ENCODE data around the gene GADD45GIP1. TPM values are rescaled to one million over a fixed set of nuclear protein-coding genes. Genes with fewer than 3 reads are reported as not detected.
A peak's percentile ranks its signal among the peaks of the same experiment; 100 is the strongest.
"Not testable (repeated sequence)": the region's sequence is repeated elsewhere in the genome, so short reads cannot be mapped to it uniquely, and the experiment has no call there.

Gene GADD45GIP1
- total RNA-seq, 2 experiments from 2014 or later = 12.1 to 12.8 TPM

DNA sequence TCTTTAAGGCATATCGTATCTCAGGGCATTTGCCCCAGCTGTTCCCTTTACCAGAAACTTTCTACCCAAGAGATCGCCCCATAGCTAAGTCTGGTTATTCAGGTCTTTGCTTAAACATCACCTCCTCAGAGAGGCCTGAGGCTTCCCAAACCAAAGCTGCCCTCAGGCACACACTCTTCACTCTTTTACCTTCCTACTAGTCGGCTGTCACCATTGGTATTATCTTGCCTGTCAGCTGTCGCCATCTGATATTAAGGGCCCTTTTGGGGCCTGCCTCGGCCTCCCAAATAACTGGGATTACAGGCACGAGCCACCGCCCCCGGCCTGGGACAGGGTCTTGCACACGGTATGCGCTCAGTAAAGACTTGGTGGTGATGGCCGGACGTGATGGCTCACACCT, 1.0 kb downstream of the GADD45GIP1 start:
- peak overlapping the region in 1 of 2 donors; percentile 62 for H3K27ac ChIP-seq (ENCODE audit: low read depth in 1 of 2, low read length in 2 of 2)
- H3K27ac Mint-ChIP-seq = peak overlapping the region; percentile 88
- ATAC-seq (ENCODE audit: poor library complexity) (no peak), DNase-seq (no peak)
- no peaks in the 10 kb centered on the region for H3K9me3 ChIP-seq (ENCODE audit: control insufficient read depth in 1 of 2, insufficient read depth in 1 of 2, low read length in 2 of 2)
- peak overlapping the region; percentile 91 for H3K4me3 ChIP-seq (ENCODE audit: low read length)
- H3K36me3 Mint-ChIP-seq (ENCODE audit: low read depth) = peaks cover 41% of the 10 kb centered on the region
- TF ChIP-seq, protein P1, sequence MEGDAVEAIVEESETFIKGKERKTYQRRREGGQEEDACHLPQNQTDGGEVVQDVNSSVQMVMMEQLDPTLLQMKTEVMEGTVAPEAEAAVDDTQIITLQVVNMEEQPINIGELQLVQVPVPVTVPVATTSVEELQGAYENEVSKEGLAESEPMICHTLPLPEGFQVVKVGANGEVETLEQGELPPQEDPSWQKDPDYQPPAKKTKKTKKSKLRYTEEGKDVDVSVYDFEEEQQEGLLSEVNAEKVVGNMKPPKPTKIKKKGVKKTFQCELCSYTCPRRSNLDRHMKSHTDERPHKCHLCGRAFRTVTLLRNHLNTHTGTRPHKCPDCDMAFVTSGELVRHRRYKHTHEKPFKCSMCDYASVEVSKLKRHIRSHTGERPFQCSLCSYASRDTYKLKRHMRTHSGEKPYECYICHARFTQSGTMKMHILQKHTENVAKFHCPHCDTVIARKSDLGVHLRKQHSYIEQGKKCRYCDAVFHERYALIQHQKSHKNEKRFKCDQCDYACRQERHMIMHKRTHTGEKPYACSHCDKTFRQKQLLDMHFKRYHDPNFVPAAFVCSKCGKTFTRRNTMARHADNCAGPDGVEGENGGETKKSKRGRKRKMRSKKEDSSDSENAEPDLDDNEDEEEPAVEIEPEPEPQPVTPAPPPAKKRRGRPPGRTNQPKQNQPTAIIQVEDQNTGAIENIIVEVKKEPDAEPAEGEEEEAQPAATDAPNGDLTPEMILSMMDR (IDR thresholded peaks at IDR 0.05) = no peak
- CTCF ChIA-PET = interaction anchor here (5.5 kb wide), 1 partner anchor 9 kb away, joined by 30 read pairs; no protein-coding TSS in a partner anchor
- peaks cover 19% of the 10 kb centered on the region for H3K4me1 Mint-ChIP-seq (ENCODE audit: low read depth)
- peaks cover 36% of the 10 kb centered on the region for H3K36me3 ChIP-seq (ENCODE audit: insufficient read depth, low read length)
- intact Hi-C loops (cut with DNase I, micrococcal nuclease) = loop anchor here in 1 of 2 experiments (2.0 kb wide), 1 partner anchor 65 kb away; the partner anchor contains the start of gene GCDH
- no peaks in the 10 kb centered on the region for H3K27me3 Mint-ChIP-seq
- H3K4me3 Mint-ChIP-seq = peak overlapping the region; percentile 84
- POLR2A ChIA-PET = interaction anchor here (1.1 to 2.4 kb wide), 4 partner anchors 9 to 65 kb away, joined by 6 to 11 read pairs (median 8); partner anchors contain the start of genes CALR, GCDH and RAD23A
- peaks cover 38% of the 10 kb centered on the region for H3K4me1 ChIP-seq (ENCODE audit: insufficient read depth, low read length)
- H3K9me3 Mint-ChIP-seq = no peaks in the 10 kb centered on the region
- no peaks in the 10 kb centered on the region for H3K27me3 ChIP-seq (ENCODE audit: control insufficient read depth in 1 of 2, insufficient read depth in 2 of 2, low read length in 2 of 2)

DNA sequence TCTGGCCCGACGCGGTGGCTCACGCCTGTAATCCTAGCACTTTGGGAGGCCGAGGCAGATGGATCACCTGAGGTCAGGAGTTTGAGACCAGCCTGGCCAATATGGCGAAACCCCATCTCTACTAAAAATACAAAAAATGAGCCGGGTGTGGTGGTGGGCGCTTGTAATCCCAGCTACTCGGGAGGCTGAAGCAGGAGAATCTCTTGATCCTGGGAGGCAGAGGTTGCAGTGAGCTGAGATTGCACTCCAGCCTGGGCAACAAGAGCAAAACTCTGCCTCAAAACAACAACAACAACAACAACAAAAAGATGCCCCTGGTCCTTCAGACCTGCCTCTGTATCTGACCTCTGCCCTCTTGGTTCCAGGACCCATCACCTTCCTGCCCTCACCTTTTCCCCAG, 1.4 kb downstream of the GADD45GIP1 start:
- POLR2A ChIA-PET = interaction anchor here (1.8 to 2.4 kb wide), 2 partner anchors 10 kb away, joined by 6 to 9 read pairs; partner anchors contain the start of gene RAD23A

DNA sequence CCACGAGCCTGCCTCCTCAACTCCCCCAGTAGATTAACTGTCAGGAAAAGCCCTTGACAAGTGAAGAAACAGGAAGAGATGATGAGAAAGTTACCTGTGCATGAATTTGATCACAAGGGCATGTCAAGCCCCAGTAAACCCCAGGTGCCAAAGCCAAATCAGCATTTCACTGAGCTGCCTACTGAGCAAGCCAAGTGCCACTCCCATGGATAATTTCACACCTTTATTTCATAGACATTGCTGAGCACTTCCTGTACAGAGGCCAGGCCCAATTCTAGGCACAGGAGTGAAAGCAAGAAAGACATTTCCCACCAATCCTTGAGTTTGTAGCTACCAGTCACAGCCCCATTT, 2.4 kb downstream of the GADD45GIP1 start:
- CTCF ChIA-PET = interaction anchor here (0.6 to 5.5 kb wide), 2 partner anchors 10 to 1804 kb away, joined by 5 to 30 read pairs; no protein-coding TSS in a partner anchor
- no peak for ATAC-seq (ENCODE audit: poor library complexity)
- Histone ChIP-seq H3K27me3 (ENCODE audit: control insufficient read depth in 1 of 2, insufficient read depth in 2 of 2, low read length in 2 of 2) (no peaks in the 10 kb centered on the region), H3K27ac (ENCODE audit: low read depth in 1 of 2, low read length in 2 of 2) (no peak overlapping the region), H3K4me1 (ENCODE audit: insufficient read depth, low read length) (peaks cover 38% of the 10 kb centered on the region), H3K36me3 (ENCODE audit: insufficient read depth, low read length) (peaks cover 45% of the 10 kb centered on the region), H3K9me3 (ENCODE audit: control insufficient read depth in 1 of 2, insufficient read depth in 1 of 2, low read length in 2 of 2) (no peaks in the 10 kb centered on the region), H3K4me3 (ENCODE audit: low read length) (no peak overlapping the region)
- H3K9me3 Mint-ChIP-seq = no peaks in the 10 kb centered on the region
- intact Hi-C loops (cut with DNase I, micrococcal nuclease) = no loop called here
- POLR2A ChIA-PET = interaction anchor here (0.9 to 2.4 kb wide), 3 partner anchors 11 to 150 kb away, joined by 4 to 9 read pairs (median 6); partner anchors contain the start of gene GCDH
- H3K4me1 Mint-ChIP-seq (ENCODE audit: low read depth) = peaks cover 23% of the 10 kb centered on the region
- DNase-seq = no peak
- no peaks in the 10 kb centered on the region for H3K27me3 Mint-ChIP-seq
- H3K4me3 Mint-ChIP-seq = peak overlapping the region; percentile 46
- TF ChIP-seq, protein P1 (IDR thresholded peaks at IDR 0.05) = no peak
- peak overlapping the region; percentile 36 for H3K27ac Mint-ChIP-seq
- H3K36me3 Mint-ChIP-seq (ENCODE audit: low read depth) = peaks cover 55% of the 10 kb centered on the region

More for the DNA sequence above, 1.4 kb downstream of the GADD45GIP1 start:
- H3K27ac ChIP-seq (ENCODE audit: low read depth in 1 of 2, low read length in 2 of 2) = peak overlapping the region in 1 of 2 donors; percentile 36
- H3K27me3 ChIP-seq (ENCODE audit: control insufficient read depth in 1 of 2, insufficient read depth in 2 of 2, low read length in 2 of 2); H3K9me3 ChIP-seq (ENCODE audit: control insufficient read depth in 1 of 2, insufficient read depth in 1 of 2, low read length in 2 of 2); H3K4me3 ChIP-seq (ENCODE audit: low read length); ATAC-seq (ENCODE audit: poor library complexity); H3K9me3 Mint-ChIP-seq; intact Hi-C loops (cut with DNase I, micrococcal nuclease); H3K27me3 Mint-ChIP-seq; DNase-seq: not testable (repeated sequence)
- Mint-ChIP-seq H3K27ac (peak overlapping the region; percentile 88), H3K4me1 (ENCODE audit: low read depth) (peaks cover 19% of the 10 kb centered on the region), H3K4me3 (peak overlapping the region; percentile 84), H3K36me3 (ENCODE audit: low read depth) (peaks cover 45% of the 10 kb centered on the region)
- peaks cover 37% of the 10 kb centered on the region for H3K36me3 ChIP-seq (ENCODE audit: insufficient read depth, low read length)
- CTCF ChIA-PET = interaction anchor here (5.5 kb wide), 1 partner anchor 9 kb away, joined by 30 read pairs; no protein-coding TSS in a partner anchor
- H3K4me1 ChIP-seq (ENCODE audit: insufficient read depth, low read length) = peaks cover 38% of the 10 kb centered on the region

Data from CD4-positive, alpha-beta T cell (primary cell).